NB4 (cell line): ENCODE measurements around the gene GNB1.

Experiments used
- DNase-seq: peaks from one replicate; pipeline ENCODE4 v3.0.0; 2010; ENCODE audit warnings: low read depth
- H3K4me3 ChIP-seq: one replicate; pipeline ENCODE4 v1.5.1; 2011; ENCODE audit warnings: mild to moderate bottlenecking, low read depth, low read length, moderate library complexity
- MYC ChIP-seq: IDR thresholded peaks from 2 replicates; pipeline ENCODE4 v1.6.1; 2011; ENCODE audit warnings: low read depth, low read length
- POLR2A ChIP-seq: IDR thresholded peaks from 2 replicates; pipeline ENCODE4 v1.6.1; 2011; ENCODE audit warnings: mild to moderate bottlenecking; ENCODE audit not compliant: insufficient read length; ENCODE audit errors: extremely low read depth
- TF ChIP-seq, protein P1 (sequence below): IDR thresholded peaks from one replicate; pipeline ENCODE4 v1.5.1; 2012; ENCODE audit warnings: low read depth, low read length
- TF ChIP-seq, protein P2 (sequence below): IDR thresholded peaks from 2 replicates; pipeline ENCODE4 v1.6.1; 2011; ENCODE audit warnings: low read depth, low read length

The GNB1 gene

DNA sequence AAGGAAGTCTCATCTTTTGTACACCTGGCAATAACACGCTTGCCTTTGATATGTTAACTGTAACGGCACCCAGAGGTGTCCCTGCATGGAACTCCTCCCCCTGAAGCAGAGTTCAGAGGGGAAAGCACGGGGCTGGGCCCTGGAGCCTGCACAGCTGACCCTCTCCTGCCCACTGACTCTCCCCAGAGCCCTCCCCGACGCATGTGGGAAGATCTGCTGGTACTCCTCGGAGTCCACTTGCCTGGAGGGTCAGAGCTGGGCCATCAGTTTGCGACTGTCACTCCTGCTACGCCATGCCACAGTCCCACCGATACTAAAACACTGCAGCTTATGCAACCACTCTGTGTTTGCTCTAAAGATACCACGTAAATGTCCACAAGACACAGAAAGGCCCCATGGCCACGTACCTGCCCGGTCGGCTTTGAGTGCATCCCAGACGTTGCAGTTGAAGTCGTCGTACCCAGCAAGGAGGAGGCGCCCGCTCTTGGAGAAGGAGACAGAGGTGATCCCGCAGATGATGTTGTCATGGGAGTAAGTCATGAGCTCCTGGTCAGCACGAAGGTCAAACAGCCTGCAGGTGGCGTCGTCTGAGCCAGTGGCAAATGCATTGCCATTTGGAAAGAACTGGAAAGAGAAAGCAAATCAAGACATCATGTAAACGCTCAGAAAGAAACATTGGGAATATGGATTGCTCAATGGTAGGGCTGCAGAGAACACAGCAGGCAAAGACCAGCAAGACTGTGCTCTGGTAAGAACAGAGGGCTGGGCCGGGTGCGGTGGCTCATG lies 102.0 kb downstream of the GNB1 start:
- peak; percentile 44 for DNase-seq
- TF ChIP-seq, protein P1, sequence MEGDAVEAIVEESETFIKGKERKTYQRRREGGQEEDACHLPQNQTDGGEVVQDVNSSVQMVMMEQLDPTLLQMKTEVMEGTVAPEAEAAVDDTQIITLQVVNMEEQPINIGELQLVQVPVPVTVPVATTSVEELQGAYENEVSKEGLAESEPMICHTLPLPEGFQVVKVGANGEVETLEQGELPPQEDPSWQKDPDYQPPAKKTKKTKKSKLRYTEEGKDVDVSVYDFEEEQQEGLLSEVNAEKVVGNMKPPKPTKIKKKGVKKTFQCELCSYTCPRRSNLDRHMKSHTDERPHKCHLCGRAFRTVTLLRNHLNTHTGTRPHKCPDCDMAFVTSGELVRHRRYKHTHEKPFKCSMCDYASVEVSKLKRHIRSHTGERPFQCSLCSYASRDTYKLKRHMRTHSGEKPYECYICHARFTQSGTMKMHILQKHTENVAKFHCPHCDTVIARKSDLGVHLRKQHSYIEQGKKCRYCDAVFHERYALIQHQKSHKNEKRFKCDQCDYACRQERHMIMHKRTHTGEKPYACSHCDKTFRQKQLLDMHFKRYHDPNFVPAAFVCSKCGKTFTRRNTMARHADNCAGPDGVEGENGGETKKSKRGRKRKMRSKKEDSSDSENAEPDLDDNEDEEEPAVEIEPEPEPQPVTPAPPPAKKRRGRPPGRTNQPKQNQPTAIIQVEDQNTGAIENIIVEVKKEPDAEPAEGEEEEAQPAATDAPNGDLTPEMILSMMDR = peak; percentile 46
- TF ChIP-seq, protein P2, sequence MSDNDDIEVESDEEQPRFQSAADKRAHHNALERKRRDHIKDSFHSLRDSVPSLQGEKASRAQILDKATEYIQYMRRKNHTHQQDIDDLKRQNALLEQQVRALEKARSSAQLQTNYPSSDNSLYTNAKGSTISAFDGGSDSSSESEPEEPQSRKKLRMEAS = no peak
- H3K4me3 ChIP-seq = no peak overlapping the region

- TF ChIP-seq, protein P1 = no peak
- TF ChIP-seq POLR2A (no peak), MYC (no peak)
- TF ChIP-seq, protein P2 = no peak
- no peak overlapping the region for H3K4me3 ChIP-seq
- peak; percentile 54 for DNase-seq
Observed at GRCh38 chr1:1788136-1788535, 102.8 kb downstream of the GNB1 start.

DNA sequence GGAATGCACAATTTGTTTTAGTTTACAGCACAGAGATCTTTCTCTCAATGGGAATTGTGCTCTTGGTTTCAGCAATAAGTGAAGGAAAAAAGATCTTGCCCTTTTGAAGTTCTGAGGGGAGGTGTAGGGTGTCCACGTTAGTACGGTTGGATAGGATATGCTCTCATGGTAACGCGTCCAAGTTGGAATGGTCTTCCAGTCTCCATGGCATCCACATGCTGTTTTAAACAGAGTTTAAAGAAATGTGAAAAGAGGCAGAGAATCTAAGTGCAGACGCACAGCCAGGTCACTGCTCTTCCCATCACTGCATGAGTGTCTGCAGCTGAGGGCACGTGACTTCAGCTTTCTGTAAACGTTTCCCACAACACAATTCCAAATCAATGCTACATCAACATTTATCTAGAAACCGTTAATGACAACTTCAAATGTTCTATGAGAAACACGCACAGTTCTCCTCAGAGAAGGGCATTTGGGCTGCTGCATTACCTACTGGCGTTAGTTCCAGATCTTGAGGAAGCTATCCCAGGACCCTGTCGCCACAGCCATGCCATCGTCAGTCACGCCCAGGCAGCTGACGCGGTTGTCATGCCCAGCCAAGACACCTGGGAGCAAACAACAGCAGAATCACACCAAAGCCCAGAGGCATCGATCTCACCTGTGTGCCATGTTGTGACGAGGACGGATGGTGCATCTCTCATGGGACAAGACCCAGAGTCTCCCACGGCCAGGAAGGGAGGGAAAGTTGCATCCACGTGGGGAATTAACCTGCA lies 103.9 kb downstream of the GNB1 start:
- TF ChIP-seq, protein P1 = no peak
- TF ChIP-seq MYC (no peak), POLR2A (no peak)
- TF ChIP-seq, protein P2 = no peak
- no peak for DNase-seq
- no peak overlapping the region for H3K4me3 ChIP-seq

GRCh38 chr1:1785666-1786065 lies 105.2 kb downstream of the GNB1 start:
- TF ChIP-seq, protein P1 = no peak
- no peak for DNase-seq
- H3K4me3 ChIP-seq = no peak overlapping the region

DNA sequence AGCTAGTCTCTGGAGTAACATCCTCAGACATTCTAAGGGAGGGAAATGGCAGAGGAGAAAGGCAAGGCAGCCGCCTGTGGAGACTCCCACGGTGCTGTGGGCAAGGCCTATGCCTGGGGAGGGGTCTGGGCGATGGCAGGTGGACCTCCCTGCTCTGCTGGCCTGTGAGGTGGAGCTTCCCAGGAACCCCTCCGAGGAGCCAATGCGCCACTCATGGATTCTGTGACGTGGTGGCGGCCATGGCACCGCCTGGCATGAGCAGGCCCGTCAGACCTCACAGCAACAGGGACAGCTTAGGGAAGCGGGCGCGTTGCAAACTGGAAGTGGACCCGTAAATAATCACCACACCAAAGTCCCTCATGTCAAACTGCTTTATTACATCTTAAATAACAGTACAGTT lies 106.0 kb downstream of the GNB1 start:
- DNase-seq = no peak
- TF ChIP-seq, protein P2 = no peak
- no peak for TF ChIP-seq MYC
- TF ChIP-seq POLR2A = no peak
- TF ChIP-seq, protein P1 = no peak
- no peak overlapping the region for H3K4me3 ChIP-seq

DNA sequence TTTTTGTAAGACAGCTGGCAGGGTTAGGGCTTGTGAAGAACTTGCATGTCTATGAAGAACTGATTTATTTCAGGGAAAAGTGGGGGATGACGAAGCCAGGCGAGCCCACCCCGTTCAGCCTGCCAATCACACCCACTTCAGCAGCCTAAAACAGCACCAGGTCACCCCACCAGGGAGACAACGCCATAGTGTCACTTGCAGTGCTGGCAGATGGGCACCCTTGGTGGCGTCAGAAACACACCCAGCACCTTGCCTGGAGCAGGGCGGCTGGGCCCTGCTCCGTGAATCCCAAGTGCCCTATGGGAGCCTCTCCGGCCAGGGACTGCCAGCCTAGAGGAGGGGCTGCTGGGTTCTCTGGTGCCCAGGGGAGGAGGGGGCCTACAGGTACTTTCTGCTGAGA lies 107.6 kb downstream of the GNB1 start:
- TF ChIP-seq, protein P1 = no peak
- TF ChIP-seq, protein P2 = no peak
- no peak for TF ChIP-seq MYC
- TF ChIP-seq POLR2A = no peak
- no peak for DNase-seq
- H3K4me3 ChIP-seq = no peak overlapping the region
